CD14-positive monocyte (primary cell): Measurements from ENCODE around the gene CNTNAP2. TPM values are rescaled to one million over a fixed set of nuclear protein-coding genes. Genes with fewer than 3 reads are reported as not detected.

Experiments used
- DNase-seq, 3 donors: peaks; one replicate each; pipeline ENCODE4 v3.0.0-alpha.2; 2011 to 2022
- H2AFZ ChIP-seq: 2 replicates; pipeline ENCODE4 v1.6.0; 2012; ENCODE audit warnings: mild to moderate bottlenecking, low read depth, low read length, inconsistent platforms; ENCODE audit not compliant: insufficient read depth, poor library complexity, severe bottlenecking
- H3K27ac ChIP-seq, 2 donors: 1 replicate in 1 of 2; 2 replicates in 1 of 2; pipeline ENCODE4 v1.5.1; 2012 to 2013; ENCODE audit warnings: low read length in 2 of 2, control low read depth in 1 of 2, inconsistent platforms in 1 of 2, low read depth in 1 of 2, mild to moderate bottlenecking in 1 of 2
- H3K27me3 ChIP-seq, 2 donors: one replicate each; pipeline versions ENCODE4 v1.6.0 to v1.6.1; 2011 to 2013; ENCODE audit warnings: low read length in 2 of 2; ENCODE audit not compliant: control insufficient read depth in 2 of 2, insufficient read depth in 2 of 2
- H3K36me3 ChIP-seq, 2 donors: replicated peaks in 1 of 2; 1 replicate in 1 of 2; 2 replicates in 1 of 2; pipeline versions ENCODE4 v1.5.1 to v1.6.1; 2012 to 2013; ENCODE audit warnings: low read length in 2 of 2, control low read depth in 1 of 2, inconsistent platforms in 1 of 2, mild to moderate bottlenecking in 1 of 2; ENCODE audit not compliant: insufficient read depth in 2 of 2, control insufficient read depth in 1 of 2
- H3K4me1 ChIP-seq, 2 donors: 1 replicate in 1 of 2; 2 replicates in 1 of 2; pipeline versions ENCODE4 v1.5.1 to v1.6.1; 2012 to 2013; ENCODE audit warnings: low read length in 2 of 2, control low read depth in 1 of 2, inconsistent platforms in 1 of 2, mild to moderate bottlenecking in 1 of 2, moderate library complexity in 1 of 2; ENCODE audit not compliant: insufficient read depth in 2 of 2, control insufficient read depth in 1 of 2
- H3K4me2 ChIP-seq: replicated peaks from 2 replicates; pipeline ENCODE3; 2012; ENCODE audit warnings: low read length, moderate library complexity, mild to moderate bottlenecking; ENCODE audit not compliant: poor library complexity, severe bottlenecking; ENCODE audit errors: extremely low read depth
- H3K4me3 ChIP-seq, 3 experiments: fragments of 200-600 bp in 1 of 3; sonication (generic) in 1 of 3; replicated peaks in 1 of 3; 1 replicate in 2 of 3; 2 replicates in 1 of 3; pipeline ENCODE4 v1.5.1; 2011 to 2013; ENCODE audit warnings: low read length in 3 of 3, mild to moderate bottlenecking in 3 of 3, control low read depth in 2 of 3, low read depth in 2 of 3, inconsistent platforms in 1 of 3, moderate library complexity in 1 of 3
- H3K79me2 ChIP-seq: 2 replicates; pipeline ENCODE4 v1.6.0; 2012; ENCODE audit warnings: mild to moderate bottlenecking, control low read depth, inconsistent platforms, low read length, moderate library complexity; ENCODE audit not compliant: insufficient read depth
- H3K9ac ChIP-seq: 2 replicates; pipeline ENCODE4 v1.6.0; 2017; ENCODE audit warnings: low read length, mild to moderate bottlenecking; ENCODE audit not compliant: insufficient read depth, poor library complexity, severe bottlenecking
- H3K9me3 ChIP-seq, 2 donors: replicated peaks in 1 of 2; 1 replicate in 1 of 2; 2 replicates in 1 of 2; pipeline versions ENCODE4 v1.5.1 to v1.6.1; 2012 to 2013; ENCODE audit warnings: low read length in 2 of 2, control low read depth in 1 of 2; ENCODE audit not compliant: control insufficient read depth in 1 of 2, insufficient read depth in 1 of 2
- H4K20me1 ChIP-seq: 2 replicates; pipeline ENCODE4 v1.6.0; 2012; ENCODE audit warnings: mild to moderate bottlenecking, low read length, control low read depth, moderate library complexity; ENCODE audit not compliant: insufficient read depth
- H3K27ac Mint-ChIP-seq, 7 donors: one replicate each; pipeline ENCODE4 v1.8.0; 2020; ENCODE audit warnings: mild to moderate bottlenecking in 7 of 7, mixed read lengths in 7 of 7, moderate library complexity in 6 of 7, inconsistent platforms in 2 of 7
- H3K27me3 Mint-ChIP-seq, 3 donors: one replicate each; pipeline ENCODE4 v1.8.0; 2021 to 2022; ENCODE audit warnings: low read depth in 3 of 3, mild to moderate bottlenecking in 3 of 3, mixed read lengths in 3 of 3, moderate library complexity in 3 of 3, inconsistent platforms in 1 of 3
- H3K36me3 Mint-ChIP-seq, 2 donors: one replicate each; pipeline ENCODE4 v1.8.0; 2020; ENCODE audit warnings: mixed read lengths in 2 of 2, inconsistent platforms in 1 of 2, mild to moderate bottlenecking in 1 of 2
- H3K4me1 Mint-ChIP-seq: one replicate; pipeline ENCODE4 v1.8.0; 2020; ENCODE audit warnings: mild to moderate bottlenecking, mixed read lengths
- H3K4me3 Mint-ChIP-seq, 2 donors: one replicate each; pipeline ENCODE4 v1.8.0; 2020; ENCODE audit warnings: mild to moderate bottlenecking in 2 of 2, mixed read lengths in 2 of 2, moderate library complexity in 1 of 2
- H3K9me3 Mint-ChIP-seq, 7 donors: one replicate each; pipeline ENCODE4 v1.8.0; 2020 to 2022; ENCODE audit warnings: mixed read lengths in 7 of 7, mild to moderate bottlenecking in 6 of 7, moderate library complexity in 6 of 7, inconsistent platforms in 2 of 7
- WGBS: methylation state at CpG from one replicate; pipeline ENCODE4 v1.1.5; 2013; ENCODE audit warnings: missing lambda C conversion rate; ENCODE audit not compliant: insufficient coverage; 5-methylcytosine and 5-hydroxymethylcytosine counted together
- intact Hi-C, 2 donors: fragments of 100-400 bp; cut with micrococcal nuclease; formaldehyde crosslinking; loops; one replicate each; pipeline versions ENCODE4 v1.15.0 to v1.15.1; 2023
- polyA plus RNA-seq, 3 donors: library from polyadenylated mRNA; depleted of rRNA in 1 of 3; unstranded in 2 of 3; stranded (reverse) in 1 of 3; fragments of 300-500 nt in 2 of 3; fragments of >200 nt in 1 of 3; fragmentation: Illumina TruSeq in 2 of 3; gene quantifications; 1 replicate in 2 of 3; 2 replicates in 1 of 3; pipeline ENCODE4 v1.2.3, GENCODE V29; 2012 to 2021
- TF ChIP-seq, protein P1 (sequence below): fragments of 200-600 bp; IDR thresholded peaks from one replicate; pipeline ENCODE4 v1.8.0; 2022; ENCODE audit warnings: antibody characterized with exemption, mild to moderate bottlenecking

The CNTNAP2 gene
- polyA plus RNA-seq, 3 donors: 0.01 TPM; not detected in 2

DNA sequence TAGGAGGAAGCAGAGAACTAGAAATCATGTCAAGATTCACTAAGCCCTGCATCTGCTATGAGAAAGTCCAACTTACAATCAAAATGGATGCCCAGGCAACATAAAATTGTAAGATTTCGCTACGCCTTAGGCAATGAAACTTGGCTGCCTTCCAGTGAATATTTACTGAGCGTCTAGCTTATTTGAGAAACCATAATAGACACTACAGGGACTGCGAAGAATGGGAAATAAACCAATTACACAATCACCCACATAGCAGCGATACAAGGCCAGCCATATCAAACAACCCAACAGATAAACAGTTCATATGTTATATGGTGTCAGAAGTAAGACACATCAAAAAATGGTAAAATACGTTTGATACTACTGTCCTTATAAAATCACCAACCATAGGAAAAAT, 1928.9 kb downstream of the CNTNAP2 start:
- Histone ChIP-seq H3K27me3 (no peaks in the 10 kb centered on the region), H3K4me3 (no peak overlapping the region), H2AFZ (no peak overlapping the region), H3K27ac (no peak overlapping the region), H4K20me1 (no peaks in the 10 kb centered on the region), H3K4me1 (no peaks in the 10 kb centered on the region), H3K9ac (no peak overlapping the region), H3K9me3 (peaks cover 5 to 10% of the 10 kb centered on the region in 2 donors), H3K4me2 (no peak overlapping the region), H3K36me3 (no peaks in the 10 kb centered on the region), H3K79me2 (no peaks in the 10 kb centered on the region)
- WGBS: 86% methylated on average over 2 of the region's 6 CpGs
- no peak overlapping the region for H3K4me3 Mint-ChIP-seq
- H3K27me3 Mint-ChIP-seq: peaks cover 0 to 3% (median 0%) of the 10 kb centered on the region in 3 donors
- H3K36me3 Mint-ChIP-seq: no peaks in the 10 kb centered on the region
- TF ChIP-seq, protein P1, sequence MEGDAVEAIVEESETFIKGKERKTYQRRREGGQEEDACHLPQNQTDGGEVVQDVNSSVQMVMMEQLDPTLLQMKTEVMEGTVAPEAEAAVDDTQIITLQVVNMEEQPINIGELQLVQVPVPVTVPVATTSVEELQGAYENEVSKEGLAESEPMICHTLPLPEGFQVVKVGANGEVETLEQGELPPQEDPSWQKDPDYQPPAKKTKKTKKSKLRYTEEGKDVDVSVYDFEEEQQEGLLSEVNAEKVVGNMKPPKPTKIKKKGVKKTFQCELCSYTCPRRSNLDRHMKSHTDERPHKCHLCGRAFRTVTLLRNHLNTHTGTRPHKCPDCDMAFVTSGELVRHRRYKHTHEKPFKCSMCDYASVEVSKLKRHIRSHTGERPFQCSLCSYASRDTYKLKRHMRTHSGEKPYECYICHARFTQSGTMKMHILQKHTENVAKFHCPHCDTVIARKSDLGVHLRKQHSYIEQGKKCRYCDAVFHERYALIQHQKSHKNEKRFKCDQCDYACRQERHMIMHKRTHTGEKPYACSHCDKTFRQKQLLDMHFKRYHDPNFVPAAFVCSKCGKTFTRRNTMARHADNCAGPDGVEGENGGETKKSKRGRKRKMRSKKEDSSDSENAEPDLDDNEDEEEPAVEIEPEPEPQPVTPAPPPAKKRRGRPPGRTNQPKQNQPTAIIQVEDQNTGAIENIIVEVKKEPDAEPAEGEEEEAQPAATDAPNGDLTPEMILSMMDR: no peak
- intact Hi-C loops: no loop called here
- H3K27ac Mint-ChIP-seq: no peak overlapping the region
- no peak for DNase-seq
- peaks cover 4 to 16% (median 5%) of the 10 kb centered on the region in 7 donors for H3K9me3 Mint-ChIP-seq
- H3K4me1 Mint-ChIP-seq: no peaks in the 10 kb centered on the region

DNA sequence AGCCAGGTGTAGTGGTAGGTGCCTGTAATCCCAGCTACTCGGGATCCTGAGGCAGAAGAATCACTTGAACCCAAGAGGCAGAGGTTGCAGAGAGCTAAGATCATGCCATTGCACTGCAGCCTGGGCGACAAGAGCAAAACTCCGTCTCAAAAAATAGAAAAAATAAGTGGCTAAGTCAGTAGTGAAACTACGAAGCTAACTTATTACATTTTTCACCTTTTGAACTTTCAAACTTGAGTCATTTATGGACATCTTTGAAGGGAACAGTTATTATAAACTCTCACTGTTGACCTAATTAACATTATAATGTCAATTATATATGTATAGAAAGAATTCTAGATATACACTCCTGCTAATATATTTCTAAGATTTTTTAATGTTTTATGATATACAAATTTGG, 1932.5 kb downstream of the CNTNAP2 start:
- no peak overlapping the region for H3K4me2 ChIP-seq
- H3K4me3 ChIP-seq: no peak overlapping the region
- intact Hi-C loops: no loop called here
- H3K4me3 Mint-ChIP-seq: no peak overlapping the region
- H3K79me2 ChIP-seq: no peaks in the 10 kb centered on the region
- H3K9ac ChIP-seq: no peak overlapping the region
- H3K9me3 ChIP-seq: peaks cover 5 to 10% of the 10 kb centered on the region in 2 donors
- no CpG with 5 or more reads among the region's 4 CpGs for WGBS
- H3K36me3 Mint-ChIP-seq: no peaks in the 10 kb centered on the region
- peaks cover 0 to 3% (median 0%) of the 10 kb centered on the region in 3 donors for H3K27me3 Mint-ChIP-seq
- H4K20me1 ChIP-seq: no peaks in the 10 kb centered on the region
- no peaks in the 10 kb centered on the region for H3K4me1 ChIP-seq
- H3K36me3 ChIP-seq: no peaks in the 10 kb centered on the region
- H3K27me3 ChIP-seq: no peaks in the 10 kb centered on the region
- DNase-seq: no peak
- peaks cover 8% of the 10 kb centered on the region for H3K4me1 Mint-ChIP-seq
- TF ChIP-seq, protein P1: no peak
- H2AFZ ChIP-seq: no peak overlapping the region
- H3K27ac ChIP-seq: no peak overlapping the region
- no peak overlapping the region for H3K27ac Mint-ChIP-seq
- peaks cover 4 to 16% (median 5%) of the 10 kb centered on the region in 7 donors for H3K9me3 Mint-ChIP-seq
